ENCODE results near the gene SRR.
"Not testable (repeated sequence)": the region's sequence is repeated elsewhere in the genome, so short reads cannot be mapped to it uniquely, and the experiment has no call there.

The SRR gene, protein sequence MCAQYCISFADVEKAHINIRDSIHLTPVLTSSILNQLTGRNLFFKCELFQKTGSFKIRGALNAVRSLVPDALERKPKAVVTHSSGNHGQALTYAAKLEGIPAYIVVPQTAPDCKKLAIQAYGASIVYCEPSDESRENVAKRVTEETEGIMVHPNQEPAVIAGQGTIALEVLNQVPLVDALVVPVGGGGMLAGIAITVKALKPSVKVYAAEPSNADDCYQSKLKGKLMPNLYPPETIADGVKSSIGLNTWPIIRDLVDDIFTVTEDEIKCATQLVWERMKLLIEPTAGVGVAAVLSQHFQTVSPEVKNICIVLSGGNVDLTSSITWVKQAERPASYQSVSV

GRCh38 chr17:2303204-2304188, at the start of gene SRR, which contains the start of gene SMG6:
Gene SRR (plus strand): TSS chr17:2303950. CDS start chr17:2315561, 11,611 bp downstream.
Gene SMG6 (minus strand): TSS chr17:2303785. CDS start chr17:2303720, 65 bp downstream.
- Mint-ChIP-seq H3K27ac (peak within 1 kb of the TSS; percentile 75), H3K4me3 (peak within 1 kb of the TSS; percentile 84), H3K4me1 (peaks cover 20% of the 10 kb centered on the region), H3K36me3 (peaks cover 8% of the 10 kb centered on the region), H3K9me3 (no peaks in the 10 kb centered on the region), H3K27me3 (no peaks in the 10 kb centered on the region)
- peak; percentile 84 for ATAC-seq (ENCODE audit: low read depth)
- peak; percentile 84 to 92 for DNase-seq (ENCODE audit: low spot score in 2 of 2)

DNA sequence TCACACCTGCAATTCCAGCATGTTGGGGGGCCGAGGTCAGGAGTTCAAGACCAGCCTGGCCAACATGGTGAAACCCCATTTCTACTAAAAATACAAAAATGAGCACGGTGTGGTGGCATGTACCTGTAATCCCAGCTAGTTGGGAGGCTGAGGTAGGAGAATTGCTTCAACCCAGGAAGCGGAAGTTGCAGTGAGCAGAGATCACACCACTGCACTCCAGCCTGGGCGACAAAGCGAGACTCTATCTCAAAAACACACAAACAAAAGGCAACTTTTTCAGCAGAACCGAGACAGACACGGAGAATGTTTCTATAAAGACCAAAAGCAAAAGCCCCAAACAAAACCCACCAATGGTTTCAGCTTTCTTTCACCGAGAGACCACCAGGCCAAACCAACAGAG, 44.9 kb upstream of the SRR start:
- not testable (repeated sequence) for DNase-seq (ENCODE audit: low spot score in 2 of 2)
- peak overlapping the region; percentile 58 for H3K27ac Mint-ChIP-seq

GRCh38 chr17:2259769-2260536, 43.8 kb upstream of the SRR start:
- Mint-ChIP-seq H3K27me3 (no peaks in the 10 kb centered on the region), H3K4me1 (peaks cover 12% of the 10 kb centered on the region), H3K4me3 (no peak overlapping the region), H3K9me3 (no peaks in the 10 kb centered on the region), H3K36me3 (peaks cover 6% of the 10 kb centered on the region), H3K27ac (no peak overlapping the region)
- peak; percentile 43 for ATAC-seq (ENCODE audit: low read depth)
- DNase-seq (ENCODE audit: low spot score in 2 of 2), result no peak

More for the DNA sequence above, 44.9 kb upstream of the SRR start:
- Mint-ChIP-seq H3K4me3 (peak overlapping the region; percentile 41), H3K4me1 (peaks cover 12% of the 10 kb centered on the region), H3K36me3 (peaks cover 11% of the 10 kb centered on the region)
- not testable (repeated sequence) for H3K9me3 Mint-ChIP-seq; ATAC-seq (ENCODE audit: low read depth); H3K27me3 Mint-ChIP-seq

GRCh38 chr17:2262135-2262587, 41.6 kb upstream of the SRR start:
- DNase-seq (ENCODE audit: low spot score in 2 of 2), result no peak

DNA sequence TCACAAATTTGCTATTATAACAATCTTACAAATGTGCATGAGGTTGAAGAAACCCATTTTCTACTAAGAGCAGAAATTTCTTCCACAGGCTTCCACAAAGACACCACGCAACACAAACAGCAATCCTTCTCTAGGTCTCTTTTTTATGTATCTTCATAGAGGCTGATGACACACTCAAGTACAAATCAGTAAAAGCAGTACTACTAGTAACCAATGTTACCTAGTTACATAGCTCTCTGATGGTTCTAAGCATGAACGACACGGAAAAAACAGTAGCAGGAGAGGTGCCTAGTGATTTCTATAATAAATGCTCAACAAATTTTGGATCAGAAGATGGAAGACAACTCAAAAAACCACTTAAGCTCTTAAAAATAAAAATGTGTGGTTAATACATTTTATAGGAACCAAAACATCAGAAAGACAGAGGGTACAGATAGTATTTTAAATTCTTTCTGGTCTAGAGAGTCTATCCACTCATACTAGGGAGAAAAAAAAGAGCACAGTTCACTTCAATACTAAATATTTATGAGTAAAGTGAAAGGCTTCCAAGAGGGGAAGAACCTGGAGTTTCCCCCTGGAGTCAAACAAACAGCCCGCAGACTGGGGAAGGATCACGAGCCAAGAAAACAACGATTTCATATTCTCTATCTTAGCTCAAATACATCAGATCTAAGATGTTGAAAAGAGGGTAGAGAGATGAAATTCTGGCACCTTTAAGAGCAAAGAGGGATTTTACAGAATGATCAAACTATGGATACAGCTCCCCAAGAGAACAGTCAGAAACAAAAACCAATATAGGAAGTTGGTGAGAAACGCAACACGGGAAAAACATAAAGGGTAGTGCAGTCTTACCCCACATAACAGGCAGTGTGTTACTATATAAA, 40.3 kb upstream of the SRR start:
- peaks cover 25% of the 10 kb centered on the region for H3K4me1 Mint-ChIP-seq
- H3K27me3 Mint-ChIP-seq, result no peaks in the 10 kb centered on the region
- peaks cover 4% of the 10 kb centered on the region for H3K36me3 Mint-ChIP-seq
- DNase-seq (ENCODE audit: low spot score in 2 of 2), result no peak
- H3K4me3 Mint-ChIP-seq, result no peak overlapping the region
- ATAC-seq (ENCODE audit: low read depth), result no peak
- no peak overlapping the region for H3K27ac Mint-ChIP-seq
- H3K9me3 Mint-ChIP-seq, result no peaks in the 10 kb centered on the region

More at GRCh38 chr17:2262135-2262587, 41.6 kb upstream of the SRR start:
- no peak for ATAC-seq (ENCODE audit: low read depth)
- peaks cover 4% of the 10 kb centered on the region for H3K36me3 Mint-ChIP-seq
- no peaks in the 10 kb centered on the region for H3K27me3 Mint-ChIP-seq
- H3K9me3 Mint-ChIP-seq, result no peaks in the 10 kb centered on the region
- H3K27ac Mint-ChIP-seq, result no peak overlapping the region
- H3K4me1 Mint-ChIP-seq, result peaks cover 25% of the 10 kb centered on the region
- no peak overlapping the region for H3K4me3 Mint-ChIP-seq

GRCh38 chr17:2264067-2264860, 39.5 kb upstream of the SRR start:
- Mint-ChIP-seq H3K27ac (peak overlapping the region; percentile 31), H3K27me3 (no peaks in the 10 kb centered on the region), H3K36me3 (peaks cover 4% of the 10 kb centered on the region), H3K4me1 (peaks cover 21% of the 10 kb centered on the region), H3K4me3 (no peak overlapping the region), H3K9me3 (no peaks in the 10 kb centered on the region)
- no peak for DNase-seq (ENCODE audit: low spot score in 2 of 2)
- ATAC-seq (ENCODE audit: low read depth), result no peak

- Mint-ChIP-seq H3K27ac (peak overlapping the region; percentile 31), H3K4me1 (peaks cover 15% of the 10 kb centered on the region)
- not testable (repeated sequence) for H3K36me3 Mint-ChIP-seq; ATAC-seq (ENCODE audit: low read depth); H3K4me3 Mint-ChIP-seq; H3K9me3 Mint-ChIP-seq; DNase-seq (ENCODE audit: low spot score in 2 of 2); H3K27me3 Mint-ChIP-seq
These were observed 38.6 kb upstream of the SRR start for GRCh38 chr17:2265166-2265565.

DNA sequence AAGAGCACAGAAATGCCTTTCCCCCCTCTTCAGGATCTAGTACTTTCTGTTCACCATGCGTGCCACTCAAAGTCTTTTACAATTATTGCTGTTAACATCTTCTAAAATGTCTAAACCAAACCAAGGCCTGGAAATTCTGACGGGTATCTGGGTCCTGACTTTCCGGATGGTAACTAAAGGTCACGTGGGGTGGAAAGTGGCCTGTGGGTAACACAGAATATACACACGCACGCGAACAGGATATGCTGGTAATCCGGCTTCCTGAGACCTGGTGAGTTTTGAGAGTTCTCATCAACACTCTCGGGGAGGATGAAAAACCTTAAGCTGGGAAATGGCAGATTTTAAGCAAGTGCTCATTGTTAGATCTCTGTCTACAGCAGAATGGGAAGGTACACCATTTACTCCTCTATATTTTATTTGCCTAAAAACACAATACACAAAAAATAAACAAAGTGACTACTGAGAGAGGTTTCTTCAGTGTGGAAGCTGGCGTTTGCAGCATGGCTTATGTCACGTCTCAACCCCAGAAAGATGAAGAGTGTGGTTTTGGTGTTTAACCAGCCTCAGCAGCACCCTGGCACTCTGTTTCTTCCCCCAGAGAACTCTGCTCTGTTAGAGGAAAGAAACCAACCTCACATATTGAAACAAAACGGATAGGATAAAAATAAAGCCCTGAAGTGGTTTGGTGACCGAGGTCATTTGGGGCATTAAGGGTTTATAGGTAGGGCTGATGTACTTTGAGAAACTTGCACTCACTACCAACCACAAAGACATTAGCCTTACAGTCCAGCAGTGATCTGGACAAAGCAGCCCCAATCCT, 37.5 kb upstream of the SRR start:
- peaks cover 15% of the 10 kb centered on the region for H3K4me1 Mint-ChIP-seq
- ATAC-seq (ENCODE audit: low read depth), result peak; percentile 96
- H3K9me3 Mint-ChIP-seq, result no peaks in the 10 kb centered on the region
- H3K4me3 Mint-ChIP-seq, result peak overlapping the region; percentile 76
- peak overlapping the region; percentile 99 for H3K27ac Mint-ChIP-seq
- peaks cover 8% of the 10 kb centered on the region for H3K36me3 Mint-ChIP-seq
- no peaks in the 10 kb centered on the region for H3K27me3 Mint-ChIP-seq
- DNase-seq (ENCODE audit: low spot score in 2 of 2), result peak in 1 of 2 donors; percentile 48

DNA sequence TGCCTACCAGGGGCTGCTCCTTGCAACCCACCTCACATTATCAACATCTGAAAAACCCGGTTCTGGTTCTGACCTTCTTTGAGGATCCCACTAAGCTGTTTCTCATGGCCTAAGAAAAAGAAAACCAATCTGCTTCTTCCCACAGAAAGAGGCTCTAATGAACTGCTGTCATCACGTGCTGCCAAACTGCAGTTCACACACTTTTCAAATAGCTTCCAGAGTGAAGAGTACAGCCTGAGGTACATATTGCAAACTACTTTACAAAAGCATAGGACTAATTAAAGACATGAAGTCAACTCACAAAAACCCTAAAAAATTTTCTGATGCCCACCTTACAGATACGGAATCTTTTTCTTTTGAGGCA, 36.9 kb upstream of the SRR start:
- H3K9me3 Mint-ChIP-seq, result no peaks in the 10 kb centered on the region
- peak overlapping the region; percentile 99 for H3K27ac Mint-ChIP-seq
- no peak for ATAC-seq (ENCODE audit: low read depth)
- no peaks in the 10 kb centered on the region for H3K27me3 Mint-ChIP-seq
- no peak for DNase-seq (ENCODE audit: low spot score in 2 of 2)
- H3K4me3 Mint-ChIP-seq, result peak overlapping the region; percentile 76
- peaks cover 5% of the 10 kb centered on the region for H3K36me3 Mint-ChIP-seq
- H3K4me1 Mint-ChIP-seq, result peaks cover 15% of the 10 kb centered on the region

DNA sequence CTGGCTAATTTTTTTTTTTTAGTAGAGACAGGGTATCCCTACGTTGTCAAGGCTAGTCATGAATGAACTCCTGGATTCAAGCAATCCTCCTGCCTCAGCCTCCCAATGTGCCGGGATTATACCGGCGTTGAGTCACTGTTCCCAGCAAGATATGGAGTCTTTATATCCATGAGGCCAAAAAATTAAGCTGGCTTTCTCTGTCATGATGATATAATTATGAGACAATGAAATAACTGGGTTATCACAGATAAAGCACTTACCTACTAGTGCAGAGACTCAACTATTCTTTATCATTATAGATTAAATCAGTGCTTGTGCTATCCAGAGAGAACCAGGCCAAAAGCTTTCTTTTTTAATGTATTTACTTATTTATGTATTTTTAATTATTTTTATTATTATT, 36.4 kb upstream of the SRR start:
- Mint-ChIP-seq H3K4me1 (peaks cover 15% of the 10 kb centered on the region), H3K9me3 (no peaks in the 10 kb centered on the region), H3K27me3 (no peaks in the 10 kb centered on the region), H3K4me3 (no peak overlapping the region), H3K27ac (peak overlapping the region; percentile 99), H3K36me3 (peaks cover 9% of the 10 kb centered on the region)
- ATAC-seq (ENCODE audit: low read depth) (no peak), DNase-seq (ENCODE audit: low spot score in 2 of 2) (no peak)

- no peaks in the 10 kb centered on the region for H3K9me3 Mint-ChIP-seq
- no peaks in the 10 kb centered on the region for H3K4me1 Mint-ChIP-seq
- no peak overlapping the region for H3K4me3 Mint-ChIP-seq
- H3K27ac Mint-ChIP-seq, result no peak overlapping the region
- no peaks in the 10 kb centered on the region for H3K27me3 Mint-ChIP-seq
- DNase-seq (ENCODE audit: low spot score in 2 of 2) (no peak), ATAC-seq (ENCODE audit: low read depth) (no peak)
- H3K36me3 Mint-ChIP-seq, result peaks cover 8% of the 10 kb centered on the region
These were observed 31.6 kb upstream of the SRR start for GRCh38 chr17:2271985-2272702.
